ENCODE data around the gene TMEM203. TPM values are rescaled to one million over a fixed set of nuclear protein-coding genes. Genes with fewer than 3 reads are reported as not detected.

TMEM203 gene
- total RNA-seq, 2 donors from 2014 or later, result 35.7 to 43.5 TPM

DNA sequence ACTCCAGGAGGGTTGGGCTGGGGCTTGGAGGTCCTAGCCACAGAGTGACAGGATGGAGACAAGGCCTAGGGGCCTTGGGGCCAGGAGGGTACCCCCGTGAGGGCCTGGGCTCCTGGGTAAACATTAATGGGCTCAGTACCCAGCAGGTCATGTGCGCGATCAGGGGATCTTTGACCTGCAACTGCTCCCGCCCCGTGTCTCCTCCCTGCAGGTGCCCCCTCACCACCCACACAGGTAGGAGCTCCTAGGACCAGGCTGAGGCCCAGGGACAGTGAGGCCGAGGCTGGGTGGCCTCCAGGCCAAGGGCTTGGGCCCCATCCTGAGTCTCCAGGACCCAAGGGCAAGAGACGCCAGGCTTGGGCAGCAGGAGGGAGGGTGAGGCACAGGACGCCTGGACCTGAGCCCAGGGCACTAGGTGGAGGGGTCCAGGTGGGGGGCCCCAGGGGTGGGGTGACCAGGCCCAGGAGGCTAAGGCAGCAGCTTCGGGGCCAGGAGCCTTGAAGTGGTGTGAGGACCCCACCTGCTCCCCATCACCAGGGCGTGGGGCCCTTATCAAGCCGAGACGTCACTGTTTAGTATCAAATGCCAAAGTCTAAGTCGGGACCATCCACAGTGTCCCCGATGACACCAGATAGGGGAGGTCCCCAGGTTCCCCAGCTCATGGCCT, 25.4 kb upstream of the TMEM203 start, which contains the start of gene SLC34A3:
Gene SLC34A3, plus strand, starts transcription at position 197 of the 667 bp plus-strand sequence. CDS start 802 bp downstream, outside the sequence.
- Histone ChIP-seq H3K36me3 (no peaks in the 10 kb centered on the region), H3K27me3 (peaks cover 44% of the 10 kb centered on the region), H3K9me3 (no peaks in the 10 kb centered on the region), H3K27ac (no peak within 1 kb of the TSS), H3K4me3 (no peak within 1 kb of the TSS), H3K9ac (ENCODE audit: low read depth in 2 of 2, low read length in 2 of 2) (no peak within 1 kb of the TSS), H3K4me1 (peaks cover 18% of the 10 kb centered on the region)
- intact Hi-C loops (cut with DNase I), result no loop called here
- DNase-seq, result no peak
- TF ChIP-seq, protein P1, sequence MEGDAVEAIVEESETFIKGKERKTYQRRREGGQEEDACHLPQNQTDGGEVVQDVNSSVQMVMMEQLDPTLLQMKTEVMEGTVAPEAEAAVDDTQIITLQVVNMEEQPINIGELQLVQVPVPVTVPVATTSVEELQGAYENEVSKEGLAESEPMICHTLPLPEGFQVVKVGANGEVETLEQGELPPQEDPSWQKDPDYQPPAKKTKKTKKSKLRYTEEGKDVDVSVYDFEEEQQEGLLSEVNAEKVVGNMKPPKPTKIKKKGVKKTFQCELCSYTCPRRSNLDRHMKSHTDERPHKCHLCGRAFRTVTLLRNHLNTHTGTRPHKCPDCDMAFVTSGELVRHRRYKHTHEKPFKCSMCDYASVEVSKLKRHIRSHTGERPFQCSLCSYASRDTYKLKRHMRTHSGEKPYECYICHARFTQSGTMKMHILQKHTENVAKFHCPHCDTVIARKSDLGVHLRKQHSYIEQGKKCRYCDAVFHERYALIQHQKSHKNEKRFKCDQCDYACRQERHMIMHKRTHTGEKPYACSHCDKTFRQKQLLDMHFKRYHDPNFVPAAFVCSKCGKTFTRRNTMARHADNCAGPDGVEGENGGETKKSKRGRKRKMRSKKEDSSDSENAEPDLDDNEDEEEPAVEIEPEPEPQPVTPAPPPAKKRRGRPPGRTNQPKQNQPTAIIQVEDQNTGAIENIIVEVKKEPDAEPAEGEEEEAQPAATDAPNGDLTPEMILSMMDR (IDR thresholded peaks at IDR 0.05), result no peak

DNA sequence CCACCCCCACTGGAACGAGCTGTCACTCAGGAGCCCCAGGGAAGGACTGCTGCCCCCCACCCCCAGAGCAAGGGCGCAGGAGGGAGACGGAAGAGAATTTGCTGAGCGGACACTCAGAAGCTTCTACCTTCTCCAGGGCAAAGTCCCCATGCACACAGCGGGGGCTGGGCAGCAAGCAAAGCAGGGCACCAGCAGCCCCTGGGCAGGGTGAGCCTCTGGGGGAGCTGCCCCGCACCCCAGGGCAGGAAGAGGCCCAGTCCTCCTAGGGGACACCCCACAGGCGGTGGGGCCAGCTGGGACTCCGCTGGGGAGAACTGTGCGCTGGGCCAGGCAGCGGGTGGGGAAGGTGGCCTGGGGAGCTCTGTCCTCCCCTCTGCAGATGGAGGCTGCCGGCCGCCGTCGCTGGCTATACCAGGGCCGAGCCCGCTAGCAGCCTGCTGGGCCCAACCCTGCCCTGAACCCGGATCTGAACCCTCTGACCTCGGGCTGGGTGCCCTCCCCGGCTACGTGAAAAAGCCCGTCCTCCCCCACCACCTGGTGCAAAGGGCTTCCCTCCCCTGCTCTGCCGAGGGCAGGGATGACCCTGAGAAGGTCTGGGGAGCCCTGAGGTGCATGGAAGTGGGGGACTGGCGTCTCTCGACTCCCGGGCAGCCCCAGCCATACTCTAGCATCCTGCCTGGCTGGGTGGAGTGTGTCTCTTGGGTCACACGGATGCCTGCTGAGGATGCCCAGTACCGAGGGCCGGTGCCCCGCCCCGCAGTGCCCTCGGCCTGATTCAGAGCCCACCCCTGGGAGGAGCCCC, 24.7 kb upstream of the TMEM203 start:
- Histone ChIP-seq H3K27ac (no peak overlapping the region), H3K27me3 (peaks cover 44% of the 10 kb centered on the region), H3K9ac (ENCODE audit: low read depth in 2 of 2, low read length in 2 of 2) (no peak overlapping the region), H3K4me1 (peaks cover 18% of the 10 kb centered on the region), H3K4me3 (no peak overlapping the region), H3K9me3 (no peaks in the 10 kb centered on the region), H3K36me3 (no peaks in the 10 kb centered on the region)
- TF ChIP-seq, protein P1 (IDR thresholded peaks at IDR 0.05), result no peak
- intact Hi-C loops (cut with DNase I), result loop anchor here (5.0 kb wide), 1 partner anchor 43 kb away; the partner anchor contains the start of genes ANAPC2 and SSNA1
- DNase-seq, result peak; percentile 39

DNA sequence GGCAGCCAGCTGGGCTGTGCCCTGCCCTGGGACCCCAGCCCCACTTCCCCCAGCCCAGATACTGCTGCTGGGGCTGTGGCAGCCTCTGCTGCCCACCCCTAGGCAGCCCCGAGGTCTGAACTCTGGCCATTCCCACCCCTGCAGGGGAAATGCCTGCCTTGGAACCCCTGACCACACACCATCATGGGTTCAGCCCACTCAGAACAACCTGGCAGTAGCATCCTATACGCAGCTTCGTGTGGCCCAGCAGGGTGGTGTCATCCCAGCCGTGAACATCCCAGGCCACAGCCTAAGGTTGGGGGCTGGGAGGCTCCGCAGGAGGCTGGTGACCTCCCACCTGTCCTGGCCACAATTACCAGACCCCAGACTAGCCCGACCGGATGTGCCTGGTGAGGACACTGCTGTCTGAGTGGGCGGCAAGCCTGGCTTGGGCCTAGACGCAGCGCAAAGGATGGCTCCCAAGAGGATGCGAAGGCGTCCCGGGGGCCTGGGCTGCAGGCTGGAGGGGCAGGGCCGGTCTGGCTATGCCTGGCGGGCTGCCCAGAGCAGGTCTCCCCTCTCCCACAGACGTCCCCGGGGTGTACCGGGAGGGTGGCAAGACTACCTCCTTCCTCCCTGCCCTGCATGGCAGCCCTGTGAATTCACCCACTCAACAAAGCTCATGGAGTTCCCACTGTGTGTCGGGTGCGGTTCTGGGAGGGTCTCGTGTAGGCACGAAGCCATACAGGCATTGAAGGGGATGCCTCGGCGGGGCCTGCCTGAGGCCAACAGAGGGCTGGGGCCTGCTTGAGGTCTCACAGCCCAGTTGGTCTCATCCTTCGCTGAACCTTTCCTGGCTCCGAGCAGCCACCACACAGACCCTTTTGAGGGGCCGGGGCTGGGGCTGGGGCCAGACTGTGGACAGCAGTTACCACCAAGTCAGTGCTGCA, 23.8 kb upstream of the TMEM203 start:
- H3K27me3 ChIP-seq, result peaks cover 36% of the 10 kb centered on the region
- intact Hi-C loops (cut with DNase I), result loop anchor here (5.0 kb wide), 1 partner anchor 42 kb away; the partner anchor contains the start of genes ANAPC2 and SSNA1
- no peak overlapping the region for H3K9ac ChIP-seq (ENCODE audit: low read depth in 2 of 2, low read length in 2 of 2)
- peaks cover 23% of the 10 kb centered on the region for H3K4me1 ChIP-seq
- DNase-seq, result no peak
- TF ChIP-seq, protein P1 (IDR thresholded peaks at IDR 0.05), result no peak
- H3K27ac ChIP-seq, result no peak overlapping the region
- no peaks in the 10 kb centered on the region for H3K36me3 ChIP-seq
- no peak overlapping the region for H3K4me3 ChIP-seq
- no peaks in the 10 kb centered on the region for H3K9me3 ChIP-seq

DNA sequence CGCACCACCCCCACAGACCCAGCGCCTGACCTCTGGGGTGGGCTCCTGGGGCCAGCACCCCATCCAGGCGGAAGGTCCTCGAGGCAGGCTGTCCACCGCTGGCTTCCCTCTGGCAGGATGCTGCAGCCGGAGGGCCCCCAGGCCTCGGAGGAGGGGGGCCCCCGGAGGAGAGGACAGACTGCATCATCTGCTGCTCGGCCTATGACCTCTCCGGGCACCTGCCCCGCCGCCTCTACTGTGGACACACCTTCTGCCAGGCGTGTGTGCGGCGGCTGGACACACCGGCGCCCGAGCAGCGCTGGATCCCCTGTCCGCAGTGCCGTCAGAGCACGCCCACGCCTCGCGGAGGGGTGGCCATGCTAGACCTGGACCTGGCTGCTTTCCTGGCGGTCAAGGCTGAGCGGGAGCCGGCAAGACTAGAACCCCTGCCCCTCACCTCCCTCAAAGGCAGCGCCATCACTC, 23.1 kb upstream of the TMEM203 start:
- TF ChIP-seq, protein P1 (IDR thresholded peaks at IDR 0.05), result no peak
- Histone ChIP-seq H3K4me3 (no peak overlapping the region), H3K9me3 (no peaks in the 10 kb centered on the region), H3K36me3 (no peaks in the 10 kb centered on the region), H3K4me1 (peaks cover 23% of the 10 kb centered on the region), H3K27ac (no peak overlapping the region), H3K9ac (ENCODE audit: low read depth in 2 of 2, low read length in 2 of 2) (no peak overlapping the region), H3K27me3 (peaks cover 32% of the 10 kb centered on the region)
- DNase-seq, result no peak
- intact Hi-C loops (cut with DNase I), result loop anchor here (5.0 kb wide), 1 partner anchor 41 kb away; the partner anchor contains the start of genes ANAPC2 and SSNA1
